ENCODE measurements around the gene RLN3. TPM values are rescaled to one million over a fixed set of nuclear protein-coding genes. Genes with fewer than 3 reads are reported as not detected.

RLN3 gene
- total RNA-seq, 1 donor from 2014 or later: not detected

- Mint-ChIP-seq H3K27me3 (no peaks in the 10 kb centered on the region), H3K9me3 (no peaks in the 10 kb centered on the region), H3K4me3 (no peak overlapping the region), H3K36me3 (peaks cover 14% of the 10 kb centered on the region), H3K27ac (no peak overlapping the region), H3K4me1 (ENCODE audit: unreplicated experiment) (peaks cover 18% of the 10 kb centered on the region)
- no peak for DNase-seq (ENCODE audit: extremely low spot score, unreplicated experiment)
- TF ChIP-seq CTCF (conservative IDR thresholded peaks at IDR 0.05): no peak
Measured at GRCh38 chr19:13989487-13989886, 38.5 kb upstream of the RLN3 start.

GRCh38 chr19:13990085-13990484, 37.9 kb upstream of the RLN3 start:
- no peak overlapping the region for H3K4me3 Mint-ChIP-seq
- peaks cover 14% of the 10 kb centered on the region for H3K36me3 Mint-ChIP-seq
- H3K9me3 Mint-ChIP-seq: no peaks in the 10 kb centered on the region
- no peak for TF ChIP-seq CTCF (conservative IDR thresholded peaks at IDR 0.05)
- DNase-seq (ENCODE audit: extremely low spot score, unreplicated experiment): no peak
- H3K4me1 Mint-ChIP-seq (ENCODE audit: unreplicated experiment): peaks cover 18% of the 10 kb centered on the region
- H3K27ac Mint-ChIP-seq: no peak overlapping the region
- no peaks in the 10 kb centered on the region for H3K27me3 Mint-ChIP-seq

- Mint-ChIP-seq H3K9me3 (no peaks in the 10 kb centered on the region), H3K27ac (no peak overlapping the region), H3K4me3 (no peak overlapping the region), H3K27me3 (no peaks in the 10 kb centered on the region), H3K4me1 (ENCODE audit: unreplicated experiment) (peaks cover 10% of the 10 kb centered on the region), H3K36me3 (peaks cover 14% of the 10 kb centered on the region)
- DNase-seq (ENCODE audit: extremely low spot score, unreplicated experiment): no peak
- no peak for TF ChIP-seq CTCF (conservative IDR thresholded peaks at IDR 0.05)
Measured at GRCh38 chr19:13992025-13992424, 35.9 kb upstream of the RLN3 start.

GRCh38 chr19:13993590-13994300, 34.2 kb upstream of the RLN3 start:
- DNase-seq (ENCODE audit: extremely low spot score, unreplicated experiment): no peak
- H3K27me3 Mint-ChIP-seq: no peaks in the 10 kb centered on the region
- H3K27ac Mint-ChIP-seq: no peak overlapping the region
- H3K4me1 Mint-ChIP-seq (ENCODE audit: unreplicated experiment): peaks cover 8% of the 10 kb centered on the region
- no peak for TF ChIP-seq CTCF (conservative IDR thresholded peaks at IDR 0.05)
- H3K4me3 Mint-ChIP-seq: no peak overlapping the region
- H3K36me3 Mint-ChIP-seq: peaks cover 13% of the 10 kb centered on the region
- H3K9me3 Mint-ChIP-seq: no peaks in the 10 kb centered on the region

DNA sequence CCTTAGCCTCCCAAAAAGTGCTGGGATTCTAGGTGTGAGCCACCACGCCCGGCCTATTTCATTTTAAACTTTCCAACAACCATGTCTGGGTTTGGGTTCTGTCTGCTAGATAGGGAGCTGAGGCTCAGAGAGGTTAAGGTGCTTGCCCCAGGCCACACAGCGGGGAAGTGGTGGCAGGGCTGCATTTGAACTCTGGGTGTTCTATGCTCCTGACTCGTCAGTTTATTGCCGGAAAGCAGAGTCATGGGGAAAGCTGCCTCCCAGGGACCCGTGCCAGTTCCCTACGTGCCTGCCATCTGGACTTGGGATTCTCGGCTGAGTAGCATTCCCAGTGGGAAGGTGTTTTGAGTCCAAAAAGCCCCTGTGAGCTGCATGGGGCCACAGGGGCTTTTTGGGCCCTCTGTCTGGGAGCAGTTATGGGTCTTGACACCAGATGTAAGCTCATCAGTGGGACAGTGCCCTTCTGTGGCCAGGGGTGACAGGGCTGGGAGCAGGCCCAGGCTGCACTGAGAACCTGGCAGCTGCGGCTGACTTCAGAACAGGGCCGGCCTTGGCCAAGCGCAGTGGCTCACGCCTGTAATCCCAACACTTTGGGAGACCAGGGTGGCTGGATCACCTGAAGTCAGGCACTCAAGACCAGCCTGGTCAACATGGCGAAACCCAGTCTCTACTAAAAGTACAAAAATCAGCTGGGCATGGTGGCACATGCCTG, 32.8 kb upstream of the RLN3 start:
- H3K27ac Mint-ChIP-seq: no peak overlapping the region

More for the DNA sequence above, 32.8 kb upstream of the RLN3 start:
- Mint-ChIP-seq H3K9me3 (no peaks in the 10 kb centered on the region), H3K4me1 (ENCODE audit: unreplicated experiment) (no peaks in the 10 kb centered on the region), H3K27me3 (no peaks in the 10 kb centered on the region), H3K4me3 (no peak overlapping the region), H3K36me3 (peaks cover 9% of the 10 kb centered on the region)
- no peak for DNase-seq (ENCODE audit: extremely low spot score, unreplicated experiment)
- no peak for TF ChIP-seq CTCF (conservative IDR thresholded peaks at IDR 0.05)
